22Rv1 (cell line): ENCODE measurements around the gene HNRNPA1L2.
"Not testable (repeated sequence)": the region's sequence is repeated elsewhere in the genome, so short reads cannot be mapped to it uniquely, and the experiment has no call there.

ENCODE experiments used
- ZFX ChIP-seq: fragments of 450-650 bp; IDR thresholded peaks from 2 replicates; pipeline ENCODE4 v1.6.1; 2017; ENCODE audit warnings: antibody characterized with exemption, borderline replicate concordance
- TF ChIP-seq, protein P1 (sequence below): fragments of 450-650 bp; IDR thresholded peaks from 2 replicates; pipeline ENCODE4 v1.5.1; 2017; ENCODE audit warnings: mild to moderate bottlenecking

DNA sequence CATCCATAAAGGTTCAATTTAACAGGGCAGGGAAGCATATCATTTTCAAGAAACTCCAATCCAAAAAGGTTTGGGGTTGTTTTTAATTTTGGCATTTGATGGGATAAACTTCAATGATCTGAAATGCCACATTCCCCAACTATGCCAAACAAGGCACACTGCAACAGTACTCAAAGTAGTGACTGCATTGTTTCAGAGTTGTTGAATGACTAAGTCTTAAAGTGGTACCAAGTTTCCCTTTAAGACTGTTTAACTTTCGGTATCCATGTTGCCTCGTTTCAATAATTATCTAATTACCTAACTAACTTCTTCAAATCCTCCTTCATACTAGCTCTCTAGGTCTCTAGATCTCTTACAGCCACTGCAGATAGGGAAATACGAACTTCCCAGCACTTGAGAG lies 48.4 kb upstream of the HNRNPA1L2 start:
- TF ChIP-seq, protein P1, sequence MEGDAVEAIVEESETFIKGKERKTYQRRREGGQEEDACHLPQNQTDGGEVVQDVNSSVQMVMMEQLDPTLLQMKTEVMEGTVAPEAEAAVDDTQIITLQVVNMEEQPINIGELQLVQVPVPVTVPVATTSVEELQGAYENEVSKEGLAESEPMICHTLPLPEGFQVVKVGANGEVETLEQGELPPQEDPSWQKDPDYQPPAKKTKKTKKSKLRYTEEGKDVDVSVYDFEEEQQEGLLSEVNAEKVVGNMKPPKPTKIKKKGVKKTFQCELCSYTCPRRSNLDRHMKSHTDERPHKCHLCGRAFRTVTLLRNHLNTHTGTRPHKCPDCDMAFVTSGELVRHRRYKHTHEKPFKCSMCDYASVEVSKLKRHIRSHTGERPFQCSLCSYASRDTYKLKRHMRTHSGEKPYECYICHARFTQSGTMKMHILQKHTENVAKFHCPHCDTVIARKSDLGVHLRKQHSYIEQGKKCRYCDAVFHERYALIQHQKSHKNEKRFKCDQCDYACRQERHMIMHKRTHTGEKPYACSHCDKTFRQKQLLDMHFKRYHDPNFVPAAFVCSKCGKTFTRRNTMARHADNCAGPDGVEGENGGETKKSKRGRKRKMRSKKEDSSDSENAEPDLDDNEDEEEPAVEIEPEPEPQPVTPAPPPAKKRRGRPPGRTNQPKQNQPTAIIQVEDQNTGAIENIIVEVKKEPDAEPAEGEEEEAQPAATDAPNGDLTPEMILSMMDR: not testable (repeated sequence)
- not testable (repeated sequence) for TF ChIP-seq ZFX
